ENCODE data around the gene RBM39. TPM values are rescaled to one million over a fixed set of nuclear protein-coding genes. Genes with fewer than 3 reads are reported as not detected.
A peak's percentile ranks its signal among the peaks of the same experiment; 100 is the strongest.
"Not testable (repeated sequence)": the region's sequence is repeated elsewhere in the genome, so short reads cannot be mapped to it uniquely, and the experiment has no call there.

The RBM39 gene
- total RNA-seq, 4 donors from 2014 or later: 98.5 to 165 (median 130) TPM

DNA sequence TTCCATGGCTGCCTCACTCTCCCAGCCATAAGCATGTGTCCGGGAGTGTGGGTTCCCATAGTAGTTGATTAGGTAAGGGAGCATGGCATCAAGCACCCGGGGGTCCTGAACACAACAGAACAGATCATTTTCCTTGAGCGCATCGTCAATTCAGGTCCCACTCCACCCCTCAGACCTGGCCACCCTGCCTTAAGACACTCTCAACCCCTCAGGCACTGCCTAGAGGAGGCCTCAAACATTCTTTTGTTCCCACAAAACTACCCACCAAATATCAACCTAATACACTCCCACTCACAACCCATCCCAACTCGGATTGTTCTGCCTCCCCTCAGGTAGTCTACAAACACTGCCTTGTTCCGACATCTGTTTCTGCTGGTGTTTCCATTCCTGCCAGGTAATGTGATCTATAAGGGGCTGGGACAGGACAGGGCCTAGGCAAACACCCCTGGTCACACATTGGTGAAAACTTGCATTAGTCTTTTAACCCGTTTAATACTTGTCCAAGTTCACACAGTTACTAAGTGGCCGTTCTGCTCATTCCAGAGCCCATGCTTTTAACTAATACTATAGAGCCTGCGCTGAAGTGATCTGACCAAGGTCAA lies 44.3 kb downstream of the RBM39 start:
- Histone ChIP-seq H3K27me3 (no peaks in the 10 kb centered on the region), H3K9me3 (no peaks in the 10 kb centered on the region), H3K4me1 (peaks cover 28 to 33% of the 10 kb centered on the region in 2 donors), H3K36me3 (peaks cover 0 to 50% of the 10 kb centered on the region in 2 donors), H3K4me3 (peak overlapping the region; percentile 85 to 95 (median 92)), H3K27ac (peak overlapping the region in 3 of 4 donors; percentile 88 to 97 (median 94))
- ATAC-seq (no peak), DNase-seq (no peak)
- no peak for TF ChIP-seq CTCF (IDR thresholded peaks at IDR 0.05 in 4 of 5, conservative IDR thresholded peaks at IDR 0.05 in 1 of 5)
- no peak for TF ChIP-seq POLR2A (IDR thresholded peaks at IDR 0.05)
- intact Hi-C loops (cut with DNase I; ENCODE audit: low total_unique reads): loop anchor here (1.0 kb wide), 1 partner anchor 187 kb away; no protein-coding TSS in a partner anchor
- in situ Hi-C loops (cut with MboI; ENCODE audit: low sequenced_read_pairs in 4 of 4): no loop called here

DNA sequence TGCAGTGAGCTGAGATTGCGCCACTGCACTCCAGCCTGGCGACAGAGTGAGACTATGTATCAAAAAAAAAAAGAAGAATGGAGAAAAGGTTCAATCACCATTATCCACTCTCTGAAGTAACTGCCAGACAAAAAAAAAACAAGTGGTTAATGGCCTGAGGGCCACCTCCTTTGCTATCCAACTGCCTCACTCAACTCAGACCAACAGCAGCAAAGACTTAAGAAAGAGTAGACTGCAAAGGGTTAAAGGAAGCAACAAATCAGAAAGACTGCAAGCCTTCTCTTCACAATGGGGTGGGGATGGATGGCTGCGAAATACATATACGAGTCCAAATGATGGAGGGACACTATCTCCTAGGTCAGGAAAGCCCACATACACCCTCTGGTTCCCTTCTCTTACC lies 46.1 kb downstream of the RBM39 start:
- in situ Hi-C loops (cut with MboI; ENCODE audit: low sequenced_read_pairs in 4 of 4): no loop called here
- intact Hi-C loops (cut with DNase I; ENCODE audit: low total_unique reads): no loop called here
- DNase-seq (no peak), ATAC-seq (no peak)
- Histone ChIP-seq H3K9me3 (no peaks in the 10 kb centered on the region), H3K27ac (no peak overlapping the region), H3K4me1 (peaks cover 24 to 25% of the 10 kb centered on the region in 2 donors), H3K36me3 (peaks cover 0 to 50% of the 10 kb centered on the region in 2 donors), H3K4me3 (no peak overlapping the region), H3K27me3 (no peaks in the 10 kb centered on the region)
- TF ChIP-seq POLR2A (IDR thresholded peaks at IDR 0.05) (no peak), CTCF (IDR thresholded peaks at IDR 0.05 in 4 of 5, conservative IDR thresholded peaks at IDR 0.05 in 1 of 5) (no peak)

DNA sequence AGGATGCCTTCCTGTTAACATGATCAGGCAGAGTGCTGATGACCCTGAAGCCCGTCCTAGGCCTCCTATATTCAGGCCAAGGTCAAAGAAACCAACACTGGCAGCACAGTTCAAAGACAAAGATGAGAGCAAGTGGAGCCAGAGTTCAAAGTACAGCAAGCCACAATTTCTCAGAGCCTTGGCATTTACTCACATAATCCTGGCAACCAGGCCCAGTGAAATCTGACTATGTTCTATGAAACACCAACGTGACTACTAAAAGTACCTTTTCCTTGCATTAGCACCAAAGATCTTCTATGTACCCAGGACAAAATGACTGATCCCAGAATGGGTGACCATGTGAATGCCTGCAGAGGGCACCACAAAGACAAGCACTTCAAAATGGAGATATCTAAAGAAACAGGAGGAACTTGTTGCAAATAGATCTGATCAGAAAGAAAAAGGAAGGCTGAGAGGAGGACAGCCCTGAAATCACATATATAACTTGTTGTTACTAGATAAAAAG lies 46.8 kb downstream of the RBM39 start:
- Histone ChIP-seq H3K27ac (no peak overlapping the region), H3K4me1 (peaks cover 18 to 19% of the 10 kb centered on the region in 2 donors), H3K36me3 (peaks cover 0 to 57% of the 10 kb centered on the region in 2 donors), H3K4me3 (no peak overlapping the region), H3K9me3 (no peaks in the 10 kb centered on the region), H3K27me3 (no peaks in the 10 kb centered on the region)
- in situ Hi-C loops (cut with MboI; ENCODE audit: low sequenced_read_pairs in 4 of 4) (no loop called here), intact Hi-C loops (cut with DNase I; ENCODE audit: low total_unique reads) (no loop called here)
- ATAC-seq: no peak
- TF ChIP-seq POLR2A (IDR thresholded peaks at IDR 0.05) (no peak), CTCF (IDR thresholded peaks at IDR 0.05 in 4 of 5, conservative IDR thresholded peaks at IDR 0.05 in 1 of 5) (no peak)
- DNase-seq: no peak

DNA sequence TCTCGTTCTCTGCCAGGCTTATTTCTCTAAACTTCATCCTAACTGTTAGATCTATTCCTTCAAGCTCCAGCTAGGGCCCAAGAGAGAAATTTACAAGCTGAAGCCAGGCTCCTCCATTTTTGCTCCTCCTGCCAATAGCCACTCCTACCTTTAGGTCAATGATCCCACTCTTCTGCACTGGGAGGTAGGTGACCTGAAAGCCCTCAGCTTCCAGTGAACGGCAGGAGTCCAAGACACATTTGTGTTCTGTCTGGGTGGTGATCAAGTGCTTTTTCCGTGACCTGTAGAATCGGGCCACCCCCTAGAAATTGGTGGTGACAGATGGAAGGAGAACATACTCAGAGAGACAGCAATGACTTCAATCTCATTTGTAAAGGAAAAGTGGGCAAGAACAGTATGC lies 51.8 kb downstream of the RBM39 start:
- in situ Hi-C loops (cut with MboI; ENCODE audit: low sequenced_read_pairs in 4 of 4) (no loop called here), intact Hi-C loops (cut with DNase I; ENCODE audit: low total_unique reads) (no loop called here)
- peaks cover 0 to 79% of the 10 kb centered on the region in 2 donors for H3K36me3 ChIP-seq
- no peaks in the 10 kb centered on the region for H3K9me3 ChIP-seq
- no peak for TF ChIP-seq POLR2A (IDR thresholded peaks at IDR 0.05)
- no peak for TF ChIP-seq CTCF (IDR thresholded peaks at IDR 0.05 in 4 of 5, conservative IDR thresholded peaks at IDR 0.05 in 1 of 5)
- no peaks in the 10 kb centered on the region for H3K27me3 ChIP-seq
- H3K27ac ChIP-seq: no peak overlapping the region
- H3K4me3 ChIP-seq: no peak overlapping the region
- DNase-seq: no peak
- ATAC-seq: no peak
- H3K4me1 ChIP-seq: no peaks in the 10 kb centered on the region

GRCh38 chr20:35686872-35687271 lies 55.2 kb downstream of the RBM39 start:
- in situ Hi-C loops (cut with MboI; ENCODE audit: low sequenced_read_pairs in 4 of 4); H3K9me3 ChIP-seq; H3K27ac ChIP-seq; H3K4me3 ChIP-seq; H3K4me1 ChIP-seq; intact Hi-C loops (cut with DNase I; ENCODE audit: low total_unique reads); H3K27me3 ChIP-seq; ATAC-seq; DNase-seq: not testable (repeated sequence)
- H3K36me3 ChIP-seq: peaks cover 0 to 55% of the 10 kb centered on the region in 2 donors

- in situ Hi-C loops (cut with MboI; ENCODE audit: low sequenced_read_pairs in 4 of 4); H3K9me3 ChIP-seq; H3K4me3 ChIP-seq; H3K4me1 ChIP-seq; intact Hi-C loops (cut with DNase I; ENCODE audit: low total_unique reads); H3K27me3 ChIP-seq; DNase-seq; ATAC-seq; H3K27ac ChIP-seq: not testable (repeated sequence)
- peaks cover 0 to 49% of the 10 kb centered on the region in 2 donors for H3K36me3 ChIP-seq
Observed at GRCh38 chr20:35685368-35685767, 56.7 kb downstream of the RBM39 start.

All from gastrocnemius medialis (tissue), 4 donors.